HEK293 (cell line): ENCODE results near the gene TNFAIP8.

ENCODE experiments used
- KLF9 ChIP-seq: fragments of 450-650 bp; formaldehyde crosslinking; IDR thresholded peaks from 2 replicates; pipeline ENCODE4 v1.5.1; 2016; ENCODE audit warnings: missing biosample characterization, missing genetic modification characterization, low read depth
- SP2 ChIP-seq: fragments of 450-650 bp; formaldehyde crosslinking; IDR thresholded peaks from 2 replicates; pipeline ENCODE4 v1.5.1; 2016; ENCODE audit warnings: missing biosample characterization, missing genetic modification characterization
- ZBTB8A ChIP-seq: fragments of 450-650 bp; formaldehyde crosslinking; IDR thresholded peaks from 2 replicates; pipeline ENCODE4 v1.5.1; 2016; ENCODE audit warnings: missing biosample characterization, missing genetic modification characterization
- ZFP3 ChIP-seq: fragments of 450-650 bp; formaldehyde crosslinking; IDR thresholded peaks from 2 replicates; pipeline ENCODE4 v1.5.1; 2016; ENCODE audit warnings: low read depth, missing biosample characterization, missing genetic modification characterization
- ZNF560 ChIP-seq: fragments of 450-650 bp; formaldehyde crosslinking; IDR thresholded peaks from 2 replicates; pipeline ENCODE4 v1.5.1; 2017; ENCODE audit warnings: missing biosample characterization, missing genetic modification characterization, borderline replicate concordance
- ZNF571 ChIP-seq: fragments of 450-650 bp; formaldehyde crosslinking; IDR thresholded peaks from 2 replicates; pipeline ENCODE4 v1.5.0; 2017; ENCODE audit warnings: missing biosample characterization, missing genetic modification characterization
- ZNF660 ChIP-seq: fragments of 450-650 bp; IDR thresholded peaks from 2 replicates; pipeline ENCODE4 v1.5.1; 2018; ENCODE audit warnings: missing biosample characterization, mild to moderate bottlenecking, missing genetic modification characterization
- TF ChIP-seq, protein P1 (sequence below): fragments of 450-650 bp; formaldehyde crosslinking; IDR thresholded peaks from 2 replicates; pipeline ENCODE4 v1.5.1; 2016; ENCODE audit warnings: missing biosample characterization, missing genetic modification characterization

GRCh38 chr5:119383008-119383407 lies 27.2 kb downstream of the TNFAIP8 start:
- TF ChIP-seq, protein P1, sequence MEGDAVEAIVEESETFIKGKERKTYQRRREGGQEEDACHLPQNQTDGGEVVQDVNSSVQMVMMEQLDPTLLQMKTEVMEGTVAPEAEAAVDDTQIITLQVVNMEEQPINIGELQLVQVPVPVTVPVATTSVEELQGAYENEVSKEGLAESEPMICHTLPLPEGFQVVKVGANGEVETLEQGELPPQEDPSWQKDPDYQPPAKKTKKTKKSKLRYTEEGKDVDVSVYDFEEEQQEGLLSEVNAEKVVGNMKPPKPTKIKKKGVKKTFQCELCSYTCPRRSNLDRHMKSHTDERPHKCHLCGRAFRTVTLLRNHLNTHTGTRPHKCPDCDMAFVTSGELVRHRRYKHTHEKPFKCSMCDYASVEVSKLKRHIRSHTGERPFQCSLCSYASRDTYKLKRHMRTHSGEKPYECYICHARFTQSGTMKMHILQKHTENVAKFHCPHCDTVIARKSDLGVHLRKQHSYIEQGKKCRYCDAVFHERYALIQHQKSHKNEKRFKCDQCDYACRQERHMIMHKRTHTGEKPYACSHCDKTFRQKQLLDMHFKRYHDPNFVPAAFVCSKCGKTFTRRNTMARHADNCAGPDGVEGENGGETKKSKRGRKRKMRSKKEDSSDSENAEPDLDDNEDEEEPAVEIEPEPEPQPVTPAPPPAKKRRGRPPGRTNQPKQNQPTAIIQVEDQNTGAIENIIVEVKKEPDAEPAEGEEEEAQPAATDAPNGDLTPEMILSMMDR (tag by site-specific recombination) = no peak
- TF ChIP-seq ZBTB8A (tag by site-specific recombination) (no peak), ZFP3 (no peak), ZNF571 (no peak), ZNF560 (tag by site-specific recombination) (no peak), ZNF660 (tag by site-specific recombination) (no peak), SP2 (tag by site-specific recombination) (no peak), KLF9 (no peak)
